GM12891 (cell line): ENCODE results near the gene ACTR5.

Experiments
- POLR2A ChIP-seq: IDR thresholded peaks from 2 replicates; pipeline ENCODE4 v1.6.1; 2011; ENCODE audit warnings: low read depth, low read length, control low read depth
- POLR2AphosphoS5 ChIP-seq: IDR thresholded peaks from 2 replicates; pipeline ENCODE4 v1.6.1; 2011; ENCODE audit warnings: low read depth, low read length, control low read depth

- TF ChIP-seq POLR2A, result no peak
- TF ChIP-seq POLR2AphosphoS5, result no peak
Measured at GRCh38 chr20:38726804-38727606, 21.3 kb upstream of the ACTR5 start.
